K562 treated with DMSO at 1 percent for 12 hours (cell line): ENCODE measurements around the gene ZNF239. TPM values are rescaled to one million over a fixed set of nuclear protein-coding genes. Genes with fewer than 3 reads are reported as not detected.

Experiments
- total RNA-seq: library from RNA; unstranded; fragments of 300-600 nt; gene quantifications from 2 replicates; pipeline ENCODE4 v1.2.3, GENCODE V29; 2022; ENCODE audit not compliant: insufficient read depth

Gene ZNF239
- 1.2 and 2.9 TPM in 2 replicates for total RNA-seq

DNA sequence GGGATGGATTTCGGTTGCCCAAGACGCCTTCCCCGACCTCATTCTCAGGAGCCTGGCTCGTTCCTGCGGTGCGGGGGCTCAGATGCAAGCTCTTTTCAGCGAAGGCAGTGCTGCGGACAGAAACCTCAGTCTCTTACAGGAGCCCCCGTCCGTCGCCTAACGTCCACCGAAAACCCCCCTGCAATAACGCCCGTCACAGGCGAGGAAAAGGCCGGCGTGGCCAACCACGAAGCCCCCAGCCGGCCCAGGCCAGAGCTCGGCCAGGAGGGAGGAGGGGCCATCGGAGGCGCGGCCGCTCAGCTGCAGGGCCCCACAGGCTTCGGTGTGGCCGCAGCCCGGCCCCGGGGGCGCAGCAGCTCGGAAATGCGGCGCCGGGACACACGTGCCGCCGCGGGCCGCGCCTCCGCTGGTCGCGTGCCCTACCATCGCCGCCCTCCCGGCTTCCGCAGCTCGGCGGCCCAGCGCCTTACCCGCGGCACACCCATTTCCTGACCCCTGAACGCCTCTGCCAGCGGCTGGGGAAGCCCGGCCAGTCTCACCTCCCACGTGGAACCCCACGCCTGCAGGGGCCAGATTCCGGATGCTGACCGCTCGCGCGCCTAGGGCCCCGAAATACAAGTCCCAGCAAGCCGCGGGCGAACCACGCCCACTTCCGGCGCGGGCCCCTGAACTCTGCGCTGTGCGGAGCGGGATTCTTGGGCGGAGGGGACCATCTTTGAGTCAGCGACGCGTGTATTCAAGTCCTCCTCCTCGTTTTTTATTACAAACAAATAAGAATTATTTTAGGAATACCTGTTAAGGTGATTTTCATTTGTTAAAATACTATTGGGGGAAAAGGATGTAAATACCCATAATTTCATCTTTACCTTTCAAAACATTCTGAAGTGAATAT, at the start of gene ZNF239:
ZNF239 (minus strand) TSS at position 616 of the 892 bp plus-strand sequence. CDS start 16,537 bp downstream, outside the sequence.

GRCh38 chr10:43606323-43607198, 32.1 kb upstream of the ZNF239 start, which contains the start of gene ZNF485:
Gene ZNF485, plus strand, starts transcription at chr10:43606438. Its CDS starts 613 bp downstream, at chr10:43607051.

Other genes with a start within 250 kb of the ZNF239 start
- not detected in 2 replicates for gene FXYD4, start 203.0 kb downstream of the ZNF239 start, total RNA-seq
- 218 and 410 TPM in 2 replicates for gene HNRNPF, start 165.4 kb downstream of the ZNF239 start, total RNA-seq
- 6.5 and 7.5 TPM in 2 replicates for gene ZNF487, start 137.5 kb downstream of the ZNF239 start, total RNA-seq
- 2.4 and 2.8 TPM in 2 replicates for gene ZNF485, start 31.8 kb upstream of the ZNF239 start, total RNA-seq
- gene ZNF32, start 74.3 kb upstream of the ZNF239 start, total RNA-seq = 18.6 and 20.0 TPM in 2 replicates